RKO (cell line): ENCODE data around the gene RHEBL1.
A peak's percentile ranks its signal among the peaks of the same experiment; 100 is the strongest.
"Not testable (repeated sequence)": the region's sequence is repeated elsewhere in the genome, so short reads cannot be mapped to it uniquely, and the experiment has no call there.

Experiments
- DNase-seq: peaks from one replicate; pipeline ENCODE4 v3.0.0-alpha.2; 2016; ENCODE audit warnings: low spot score

RHEBL1 gene

GRCh38 chr12:49089821-49090773, 20.3 kb upstream of the RHEBL1 start:
- DNase-seq: no peak

- DNase-seq: no peak
These were observed 19.2 kb upstream of the RHEBL1 start for GRCh38 chr12:49088932-49089330.

GRCh38 chr12:49088150-49088931, 18.6 kb upstream of the RHEBL1 start:
- peak; percentile 96 for DNase-seq

- DNase-seq: no peak
These were observed 16.3 kb upstream of the RHEBL1 start for GRCh38 chr12:49086116-49086515.

GRCh38 chr12:49084438-49084837, 14.7 kb upstream of the RHEBL1 start:
- DNase-seq: no peak

GRCh38 chr12:49079793-49080192, 10.0 kb upstream of the RHEBL1 start:
- DNase-seq: no peak

GRCh38 chr12:49070971-49071370, 1.2 kb upstream of the RHEBL1 start:
- DNase-seq: no peak

GRCh38 chr12:49068879-49069506, 786 bp downstream of the RHEBL1 start:
- no peak for DNase-seq

GRCh38 chr12:49066120-49066519, 3.7 kb downstream of the RHEBL1 start:
- no peak for DNase-seq

GRCh38 chr12:49064767-49065152, 5.0 kb downstream of the RHEBL1 start:
- DNase-seq: no peak

GRCh38 chr12:49061916-49062315, 7.9 kb downstream of the RHEBL1 start:
- not testable (repeated sequence) for DNase-seq

GRCh38 chr12:49061157-49061650, 8.6 kb downstream of the RHEBL1 start:
- DNase-seq: no peak

GRCh38 chr12:49060237-49061156, 9.3 kb downstream of the RHEBL1 start, which contains the start of gene KMT2D:
Gene KMT2D, minus strand, starts transcription at chr12:49060794. Its CDS starts 5,470 bp downstream, at chr12:49055324.
- DNase-seq: peak; percentile 94

- peak; percentile 40 for DNase-seq
These were observed 10.2 kb downstream of the RHEBL1 start for GRCh38 chr12:49059299-49060171.

GRCh38 chr12:49059045-49059298, 10.8 kb downstream of the RHEBL1 start:
- no peak for DNase-seq

GRCh38 chr12:49058366-49059044, 11.3 kb downstream of the RHEBL1 start:
- DNase-seq: no peak

- DNase-seq: no peak
These were observed 11.9 kb downstream of the RHEBL1 start for GRCh38 chr12:49057888-49058287.

GRCh38 chr12:49055978-49056754, 13.6 kb downstream of the RHEBL1 start:
- DNase-seq: peak; percentile 75

- no peak for DNase-seq
These were observed 14.7 kb downstream of the RHEBL1 start for GRCh38 chr12:49055092-49055491.
